B cell (primary cell): ENCODE data around the gene SLC30A3. TPM values are rescaled to one million over a fixed set of nuclear protein-coding genes. Genes with fewer than 3 reads are reported as not detected.
A peak's percentile ranks its signal among the peaks of the same experiment; 100 is the strongest.
"Not testable (repeated sequence)": the region's sequence is repeated elsewhere in the genome, so short reads cannot be mapped to it uniquely, and the experiment has no call there.

Experiments
- ATAC-seq: fragments of 200-7000 bp; cut with Tn5 transposase; one replicate; pipeline ENCODE4 v1.10.0; 2021; ENCODE audit warnings: low read depth, mild to moderate bottlenecking, moderate number of reproducible peaks, moderate library complexity
- CTCF ChIA-PET: fragments of 350-600 bp; sonication (Branson Sonifier 250); formaldehyde crosslinking; loops from one replicate; lab custom pipeline; 2021; ENCODE audit warnings: antibody characterized with exemption, inconsistent platforms; lab: Charles Lee
- POLR2A ChIA-PET: fragments of 350-600 bp; sonication (Branson Sonifier 250); formaldehyde crosslinking; loops from one replicate; lab custom pipeline; 2021; ENCODE audit warnings: antibody characterized with exemption; lab: Charles Lee
- DNase-seq: peaks from one replicate; pipeline ENCODE4 v3.0.0; 2013
- H2AFZ ChIP-seq: 2 replicates; pipeline ENCODE4 v1.6.1; 2012; ENCODE audit warnings: mild to moderate bottlenecking, low read depth, low read length; ENCODE audit not compliant: insufficient read depth, poor library complexity, severe bottlenecking
- H3K27ac ChIP-seq, 2 donors: 1 replicate in 1 of 2; 2 replicates in 1 of 2; pipeline ENCODE4 v1.5.1; 2012 to 2013; ENCODE audit warnings: low read length in 2 of 2, mild to moderate bottlenecking in 2 of 2, moderate library complexity in 1 of 2
- H3K27me3 ChIP-seq, 4 experiments: fragments of 200-600 bp in 1 of 4; sonication (generic) in 1 of 4; replicated peaks in 1 of 4; 1 replicate in 2 of 4; 2 replicates in 2 of 4; pipeline versions ENCODE4 v1.6.1 to v1.7.0; 2013 to 2016; ENCODE audit warnings: low read length in 3 of 4, mild to moderate bottlenecking in 2 of 4, mixed read lengths in 1 of 4, moderate library complexity in 1 of 4; ENCODE audit not compliant: insufficient read depth in 4 of 4, control insufficient read depth in 3 of 4; ENCODE audit errors: control extremely low read depth in 1 of 4
- H3K36me3 ChIP-seq, 2 experiments: replicated peaks in 1 of 2; 1 replicate in 1 of 2; 2 replicates in 1 of 2; pipeline versions ENCODE4 v1.6.1 to v1.7.1; 2013; ENCODE audit warnings: low read length in 1 of 2; ENCODE audit not compliant: insufficient read depth in 2 of 2, control insufficient read depth in 1 of 2; ENCODE audit errors: control extremely low read depth in 1 of 2, extremely low read depth in 1 of 2
- H3K4me1 ChIP-seq, 2 donors: fragments of 200-600 bp in 1 of 2; sonication (generic) in 1 of 2; 1 replicate in 1 of 2; 2 replicates in 1 of 2; pipeline versions ENCODE4 v1.5.1 to v1.6.1; 2013 to 2017; ENCODE audit warnings: low read length in 2 of 2; ENCODE audit not compliant: control insufficient read depth in 2 of 2, insufficient read depth in 2 of 2
- H3K4me2 ChIP-seq: replicated peaks from 2 replicates; pipeline ENCODE3; 2012; ENCODE audit warnings: mild to moderate bottlenecking, low read depth, low read length; ENCODE audit not compliant: poor library complexity, severe bottlenecking
- H3K4me3 ChIP-seq, 5 experiments: fragments of 200-600 bp in 1 of 5; sonication (generic) in 1 of 5; 1 replicate in 3 of 5; 2 replicates in 2 of 5; pipeline versions ENCODE4 v1.5.1 to v1.7.0; 2011 to 2016; ENCODE audit warnings: low read length in 4 of 5, mild to moderate bottlenecking in 4 of 5, low read depth in 2 of 5, control low read depth in 1 of 5, moderate library complexity in 1 of 5; ENCODE audit not compliant: insufficient read depth in 1 of 5; ENCODE audit errors: control extremely low read depth in 1 of 5, extremely low read depth in 1 of 5
- H3K79me2 ChIP-seq: fragments of 200-600 bp; sonication (generic); one replicate; pipeline ENCODE4 v1.6.0; 2016; ENCODE audit warnings: low read length; ENCODE audit not compliant: control insufficient read depth, insufficient read depth
- H3K9ac ChIP-seq: fragments of 200-600 bp; sonication (generic); 2 replicates; pipeline ENCODE4 v1.6.1; 2017; ENCODE audit warnings: mild to moderate bottlenecking, low read length, moderate library complexity
- H3K9me3 ChIP-seq, 3 donors: one replicate each; pipeline versions ENCODE4 v1.6.1 to v1.7.1; 2013; ENCODE audit warnings: low read length in 2 of 3; ENCODE audit not compliant: control insufficient read depth in 2 of 3, insufficient read depth in 1 of 3; ENCODE audit errors: control extremely low read depth in 1 of 3
- H4K20me1 ChIP-seq: 2 replicates; pipeline ENCODE4 v1.6.0; 2012; ENCODE audit warnings: mild to moderate bottlenecking, low read length; ENCODE audit not compliant: insufficient read depth, control insufficient read depth, poor library complexity, severe bottlenecking
- H3K27ac Mint-ChIP-seq: one replicate; pipeline ENCODE4 v1.8.0; 2021; ENCODE audit warnings: mixed read lengths
- H3K27me3 Mint-ChIP-seq: one replicate; pipeline ENCODE4 v1.8.0; 2021; ENCODE audit warnings: mixed read lengths
- H3K4me1 Mint-ChIP-seq: one replicate; pipeline ENCODE4 v1.8.0; 2021; ENCODE audit warnings: mixed read lengths
- H3K4me3 Mint-ChIP-seq: one replicate; pipeline ENCODE4 v1.8.0; 2021; ENCODE audit warnings: mixed read lengths
- H3K9me3 Mint-ChIP-seq: one replicate; pipeline ENCODE4 v1.8.0; 2022; ENCODE audit warnings: mixed read lengths; ENCODE audit not compliant: insufficient read depth
- EZH2 ChIP-seq: IDR thresholded peaks from 2 replicates; pipeline ENCODE4 v1.6.1; 2012; ENCODE audit warnings: borderline replicate concordance, low read depth, mild to moderate bottlenecking, moderate library complexity, low read length; ENCODE audit not compliant: insufficient read depth, poor library complexity, severe bottlenecking
- WGBS: methylation state at CpG from one replicate; pipeline ENCODE4 v1.1.5; 2013; ENCODE audit warnings: missing lambda C conversion rate; ENCODE audit not compliant: insufficient coverage; 5-methylcytosine and 5-hydroxymethylcytosine counted together
- intact Hi-C: fragments of 100-400 bp; cut with micrococcal nuclease; formaldehyde crosslinking; loops from one replicate; pipeline ENCODE4 v1.10.0; 2022
- polyA plus RNA-seq: library from polyadenylated mRNA; depleted of rRNA; stranded (reverse); fragments of >200 nt; gene quantifications from 2 replicates; pipeline ENCODE4 v1.2.3, GENCODE V29; 2012
- total RNA-seq, 2 donors: library from RNA; stranded (reverse); fragments of 120-200 nt in 1 of 2; gene quantifications; 1 replicate in 1 of 2; 2 replicates in 1 of 2; pipeline versions ENCODE4 v1.2.3 to v1.2.4, GENCODE V29; 2013 to 2022
- TF ChIP-seq, protein P1 (sequence below): fragments of 200-600 bp; IDR thresholded peaks from one replicate; pipeline ENCODE4 v1.8.0; 2022; ENCODE audit warnings: antibody characterized with exemption, mild to moderate bottlenecking

The SLC30A3 gene
- total and polyA plus RNA-seq, 2 donors (not counting 1 experiment from before 2014, with no cell fraction given): 0.09 TPM; not detected in 1

DNA sequence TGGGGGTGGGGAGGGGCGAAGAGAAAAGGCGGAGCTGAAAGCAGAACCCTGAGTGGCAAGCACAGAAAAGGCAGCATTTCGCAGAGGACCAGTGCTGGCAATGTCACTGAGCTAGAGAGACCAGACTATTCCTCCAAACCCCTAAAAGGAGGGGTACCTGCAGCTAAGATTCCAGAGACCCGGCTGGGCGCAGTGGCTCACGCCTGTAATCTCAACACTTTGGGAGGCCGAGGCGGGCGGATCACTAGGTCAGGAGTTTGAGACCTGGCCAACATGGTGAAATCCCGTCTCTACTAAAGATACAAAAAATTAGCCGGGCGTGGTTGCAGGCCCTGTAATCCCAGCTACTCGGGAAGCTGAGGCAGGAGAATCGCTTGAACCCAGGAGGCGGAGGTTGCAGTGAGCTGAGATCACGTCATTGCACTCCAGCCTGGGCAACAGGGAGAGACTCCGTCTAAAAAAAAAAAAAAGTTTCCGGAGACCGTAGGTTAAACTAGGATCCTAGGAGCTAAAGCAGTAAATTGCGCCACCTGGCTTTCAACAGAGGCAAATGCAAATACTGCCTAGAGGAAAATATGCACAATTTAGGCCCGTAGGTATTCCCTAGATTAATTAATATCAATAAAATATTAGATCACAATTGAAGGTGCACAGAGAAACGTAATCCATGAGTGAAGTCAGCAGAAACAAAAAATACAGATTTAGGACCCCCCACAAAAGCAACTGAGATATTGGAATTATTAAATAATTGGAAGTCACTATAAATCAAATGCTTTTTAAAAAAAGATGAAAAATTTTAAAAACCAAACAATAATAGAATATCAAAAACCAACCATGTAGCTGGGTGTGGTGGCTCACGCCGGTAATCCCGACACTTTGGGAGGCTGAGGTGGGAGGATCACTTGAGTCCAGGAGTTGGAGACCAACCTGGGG, 40.5 kb upstream of the SLC30A3 start:
- 26% methylated on average over 19 of the region's 25 CpGs for WGBS
- H3K79me2 ChIP-seq: no peaks in the 10 kb centered on the region
- intact Hi-C loops: loop anchor here (1.0 to 5.0 kb wide), 7 partner anchors 19 to 457 kb away; partner anchors contain the start of genes MPV17 and SLC30A3
- POLR2A ChIA-PET: interaction anchor here (0.6 kb wide), 1 partner anchor 372 kb away, joined by 9 read pairs; no protein-coding TSS in a partner anchor
- H3K4me3 ChIP-seq: peak overlapping the region in 4 of 5 experiments; percentile 7 to 38 (median 26)
- Mint-ChIP-seq H3K27ac (peak overlapping the region; percentile 71), H3K27me3 (peaks cover 26% of the 10 kb centered on the region), H3K4me3 (peak overlapping the region; percentile 74), H3K9me3 (no peaks in the 10 kb centered on the region), H3K4me1 (peaks cover 11% of the 10 kb centered on the region)
- H3K9ac ChIP-seq: peak overlapping the region; percentile 48
- DNase-seq (peak; percentile 70), ATAC-seq (peak; percentile 74)
- no peaks in the 10 kb centered on the region for H4K20me1 ChIP-seq
- H3K4me1 ChIP-seq: peaks cover 14 to 22% of the 10 kb centered on the region in 2 donors
- H3K36me3 ChIP-seq: no peaks in the 10 kb centered on the region
- peak overlapping the region in 1 of 2 donors; percentile 26 for H3K27ac ChIP-seq
- CTCF ChIA-PET: interaction anchor here (0.6 to 3.8 kb wide), 50 partner anchors 9 to 1557 kb away, joined by 3 to 56 read pairs (median 4); partner anchors contain the start of genes CCDC121, GPN1, GTF3C2 and KHK
- peaks cover 0 to 7% (median 0%) of the 10 kb centered on the region in 3 donors for H3K9me3 ChIP-seq
- TF ChIP-seq EZH2: no peak
- TF ChIP-seq, protein P1, sequence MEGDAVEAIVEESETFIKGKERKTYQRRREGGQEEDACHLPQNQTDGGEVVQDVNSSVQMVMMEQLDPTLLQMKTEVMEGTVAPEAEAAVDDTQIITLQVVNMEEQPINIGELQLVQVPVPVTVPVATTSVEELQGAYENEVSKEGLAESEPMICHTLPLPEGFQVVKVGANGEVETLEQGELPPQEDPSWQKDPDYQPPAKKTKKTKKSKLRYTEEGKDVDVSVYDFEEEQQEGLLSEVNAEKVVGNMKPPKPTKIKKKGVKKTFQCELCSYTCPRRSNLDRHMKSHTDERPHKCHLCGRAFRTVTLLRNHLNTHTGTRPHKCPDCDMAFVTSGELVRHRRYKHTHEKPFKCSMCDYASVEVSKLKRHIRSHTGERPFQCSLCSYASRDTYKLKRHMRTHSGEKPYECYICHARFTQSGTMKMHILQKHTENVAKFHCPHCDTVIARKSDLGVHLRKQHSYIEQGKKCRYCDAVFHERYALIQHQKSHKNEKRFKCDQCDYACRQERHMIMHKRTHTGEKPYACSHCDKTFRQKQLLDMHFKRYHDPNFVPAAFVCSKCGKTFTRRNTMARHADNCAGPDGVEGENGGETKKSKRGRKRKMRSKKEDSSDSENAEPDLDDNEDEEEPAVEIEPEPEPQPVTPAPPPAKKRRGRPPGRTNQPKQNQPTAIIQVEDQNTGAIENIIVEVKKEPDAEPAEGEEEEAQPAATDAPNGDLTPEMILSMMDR: peak; percentile 96
- H2AFZ ChIP-seq: peak overlapping the region; percentile 61
- H3K27me3 ChIP-seq: peaks cover 0 to 36% (median 10%) of the 10 kb centered on the region in 4 experiments
- peak overlapping the region; percentile 63 for H3K4me2 ChIP-seq

DNA sequence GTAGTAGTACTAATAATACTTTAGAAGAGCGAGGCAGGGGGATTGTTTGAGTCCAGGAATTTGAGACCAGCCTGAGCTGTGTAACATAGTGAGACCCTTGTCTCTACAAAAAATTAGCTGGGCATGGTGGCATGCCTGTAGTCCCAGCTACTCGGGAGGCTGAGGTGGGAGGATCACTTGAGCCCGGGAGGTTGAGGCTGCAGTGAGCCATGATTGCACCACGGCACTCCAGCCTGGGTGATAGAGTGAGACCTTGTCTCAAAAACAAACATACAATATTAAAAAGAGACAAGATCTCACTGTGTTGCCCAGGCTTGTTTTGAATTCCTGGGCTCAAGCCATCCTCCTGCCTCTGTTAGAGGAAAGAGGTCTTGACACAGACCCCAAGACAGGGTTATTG, 37.8 kb upstream of the SLC30A3 start:
- intact Hi-C loops: loop anchor here (5.0 kb wide), 1 partner anchor 38 kb away; the partner anchor contains the start of gene SLC30A3
- H3K79me2 ChIP-seq, H3K27ac Mint-ChIP-seq, H2AFZ ChIP-seq, H4K20me1 ChIP-seq, POLR2A ChIA-PET, H3K4me3 Mint-ChIP-seq, DNase-seq, H3K36me3 ChIP-seq, H3K4me2 ChIP-seq, H3K4me1 ChIP-seq, ATAC-seq, H3K4me1 Mint-ChIP-seq, H3K9me3 ChIP-seq, H3K4me3 ChIP-seq, H3K9me3 Mint-ChIP-seq, H3K9ac ChIP-seq, H3K27ac ChIP-seq: not testable (repeated sequence)
- H3K27me3 ChIP-seq: peaks cover 0 to 23% (median 3%) of the 10 kb centered on the region in 4 experiments
- WGBS: 75% methylated on average over 1 of the region's 4 CpGs
- CTCF ChIA-PET: interaction anchor here (1.4 to 3.4 kb wide), 4 partner anchors 7 to 455 kb away, joined by 3 to 21 read pairs (median 10); partner anchors contain the start of gene MPV17
- peaks cover 33% of the 10 kb centered on the region for H3K27me3 Mint-ChIP-seq
